Activated naive CD8-positive, alpha-beta T cell treated with anti-CD3 and anti-CD28 coated beads, Interleukin-2, amount 50 U/mL, for 24 hours (primary cell): ENCODE data around the gene ARMC9.
"Not testable (repeated sequence)": the region's sequence is repeated elsewhere in the genome, so short reads cannot be mapped to it uniquely, and the experiment has no call there.

Experiments
- ATAC-seq: fragments of 150-1000 bp; cut with Tn5 transposase; one replicate; pipeline ENCODE4 v1.10.0; 2021
- DNase-seq: peaks from one replicate; pipeline ENCODE4 v3.0.0; 2021
- H3K27ac Mint-ChIP-seq: one replicate; pipeline ENCODE4 v1.8.0; 2021; ENCODE audit warnings: mild to moderate bottlenecking, mixed read lengths
- H3K27me3 Mint-ChIP-seq: one replicate; pipeline ENCODE4 v1.8.0; 2021; ENCODE audit warnings: mixed read lengths
- H3K36me3 Mint-ChIP-seq: one replicate; pipeline ENCODE4 v1.8.0; 2021; ENCODE audit warnings: low read depth, mixed read lengths
- H3K4me1 Mint-ChIP-seq: one replicate; pipeline ENCODE4 v1.8.0; 2021; ENCODE audit warnings: mixed read lengths
- H3K4me3 Mint-ChIP-seq: one replicate; pipeline ENCODE4 v1.8.0; 2021; ENCODE audit warnings: mild to moderate bottlenecking, moderate library complexity, mixed read lengths
- H3K9me3 Mint-ChIP-seq: one replicate; pipeline ENCODE4 v1.8.0; 2021; ENCODE audit warnings: mixed read lengths

ARMC9 gene

DNA sequence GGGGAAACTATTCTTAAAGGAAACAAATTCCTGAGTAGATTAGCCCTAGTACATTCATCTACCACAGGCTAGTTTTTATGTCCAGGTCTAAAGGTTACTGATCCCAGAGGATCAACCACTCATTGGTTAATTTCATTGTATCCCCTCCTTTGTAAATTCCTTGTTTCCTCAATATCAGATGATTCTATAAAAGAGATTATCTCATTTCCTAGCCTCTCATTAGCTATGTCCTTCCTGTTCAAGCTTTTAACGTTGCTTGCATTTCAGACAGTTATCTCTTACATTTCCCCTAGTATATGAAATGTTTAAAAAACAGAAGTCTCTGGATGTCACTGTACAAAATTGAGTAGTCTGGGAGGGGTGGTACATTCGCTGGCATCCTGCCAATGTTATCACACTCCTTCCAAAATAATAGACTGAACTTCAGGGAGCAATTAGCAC, 24.2 kb upstream of the ARMC9 start:
- Mint-ChIP-seq H3K27me3 (no peaks in the 10 kb centered on the region), H3K27ac (no peak overlapping the region), H3K4me3 (no peak overlapping the region), H3K36me3 (peaks cover 51% of the 10 kb centered on the region), H3K9me3 (no peaks in the 10 kb centered on the region), H3K4me1 (peaks cover 21% of the 10 kb centered on the region)
- no peak for DNase-seq
- ATAC-seq: no peak

DNA sequence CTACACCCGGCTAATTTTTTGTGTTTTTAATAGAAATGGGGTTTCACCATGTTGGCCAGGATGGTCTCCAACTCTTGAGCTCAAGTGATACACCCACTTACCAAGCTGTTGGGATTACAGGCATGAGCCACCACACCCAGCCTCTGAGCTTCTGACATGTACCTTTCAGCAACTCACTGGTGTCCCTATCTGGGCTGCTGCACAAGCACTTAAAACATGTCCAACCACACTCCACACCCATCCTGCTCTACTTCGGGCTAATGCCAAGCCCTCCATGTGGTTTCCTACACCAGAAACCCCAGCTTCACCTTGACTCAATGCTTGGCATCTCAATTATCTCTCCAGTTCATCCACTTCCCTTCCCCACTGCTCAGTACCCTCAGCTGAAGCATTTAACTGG, 22.4 kb upstream of the ARMC9 start:
- Mint-ChIP-seq H3K27ac (peak overlapping the region; percentile 21), H3K4me3 (no peak overlapping the region)
- DNase-seq: no peak

DNA sequence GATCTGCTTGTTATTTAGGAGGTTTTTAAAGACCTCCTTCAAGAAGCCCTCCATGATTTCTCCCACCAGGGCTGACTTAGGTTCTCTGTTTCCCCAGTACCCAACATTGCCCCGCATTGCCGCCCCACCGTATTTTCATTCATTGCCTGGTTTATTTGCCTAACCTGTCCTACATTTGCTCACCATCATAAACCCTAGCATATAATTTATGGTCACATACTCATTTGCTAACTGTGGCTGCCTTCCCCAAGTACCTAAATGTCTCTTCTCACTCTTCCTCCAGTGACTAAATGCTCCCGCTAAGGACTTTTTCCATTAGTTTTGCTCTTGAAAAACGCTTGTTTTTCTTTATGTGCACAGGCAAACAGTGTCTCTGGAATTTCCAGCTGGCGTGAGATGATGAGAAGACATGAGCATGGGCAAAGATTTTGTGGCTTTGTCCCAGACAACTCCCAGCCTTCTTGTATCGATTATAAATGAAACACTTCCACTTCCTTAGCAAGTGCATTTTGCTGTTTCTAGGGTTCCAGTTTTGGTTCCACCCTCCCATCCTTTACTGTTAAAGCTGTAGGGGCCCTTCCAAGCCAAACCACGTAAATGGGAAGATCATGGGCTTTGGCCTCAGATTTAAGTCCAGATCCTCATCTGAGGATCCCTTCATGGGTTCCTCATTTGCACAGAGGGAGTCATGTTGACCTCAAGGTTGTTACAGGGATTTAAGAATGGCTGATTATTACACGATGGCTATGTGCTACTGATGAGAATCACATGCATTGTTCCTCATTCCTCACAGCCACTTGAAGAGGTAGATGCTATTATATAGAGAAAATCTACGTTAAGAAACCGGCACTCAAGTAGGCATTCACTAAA, 21.0 kb upstream of the ARMC9 start:
- Mint-ChIP-seq H3K4me3 (no peak overlapping the region), H3K4me1 (peaks cover 32% of the 10 kb centered on the region), H3K9me3 (no peaks in the 10 kb centered on the region), H3K36me3 (peaks cover 26% of the 10 kb centered on the region), H3K27me3 (no peaks in the 10 kb centered on the region), H3K27ac (peak overlapping the region; percentile 63)
- DNase-seq: no peak
- ATAC-seq: peak; percentile 34

More for the DNA sequence above, 22.4 kb upstream of the ARMC9 start:
- no peak for ATAC-seq
- Mint-ChIP-seq H3K36me3 (peaks cover 34% of the 10 kb centered on the region), H3K4me1 (peaks cover 32% of the 10 kb centered on the region), H3K9me3 (no peaks in the 10 kb centered on the region), H3K27me3 (no peaks in the 10 kb centered on the region)

DNA sequence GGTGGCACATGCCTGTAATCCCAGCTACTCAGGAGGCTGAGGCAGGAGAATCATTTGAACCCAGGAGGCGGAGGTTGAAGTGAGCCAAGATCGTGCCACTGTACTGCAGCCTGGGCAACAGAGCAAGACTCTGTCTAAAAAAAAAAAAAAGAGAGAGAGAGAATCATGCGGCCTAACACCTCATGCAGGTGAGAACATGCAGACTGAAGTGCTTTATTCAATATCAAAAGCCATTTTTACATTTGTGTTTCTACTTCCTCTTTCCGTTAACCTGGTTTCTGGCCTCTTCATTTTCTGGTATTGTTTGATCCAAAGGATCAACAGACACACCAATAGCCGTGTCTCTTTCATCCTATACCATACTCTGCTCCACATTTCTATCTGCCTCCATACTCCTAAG, 19.6 kb upstream of the ARMC9 start:
- not testable (repeated sequence) for DNase-seq, ATAC-seq, H3K27me3 Mint-ChIP-seq, H3K9me3 Mint-ChIP-seq, H3K27ac Mint-ChIP-seq, H3K4me3 Mint-ChIP-seq
- H3K36me3 Mint-ChIP-seq: peaks cover 20% of the 10 kb centered on the region
- H3K4me1 Mint-ChIP-seq: peaks cover 32% of the 10 kb centered on the region

DNA sequence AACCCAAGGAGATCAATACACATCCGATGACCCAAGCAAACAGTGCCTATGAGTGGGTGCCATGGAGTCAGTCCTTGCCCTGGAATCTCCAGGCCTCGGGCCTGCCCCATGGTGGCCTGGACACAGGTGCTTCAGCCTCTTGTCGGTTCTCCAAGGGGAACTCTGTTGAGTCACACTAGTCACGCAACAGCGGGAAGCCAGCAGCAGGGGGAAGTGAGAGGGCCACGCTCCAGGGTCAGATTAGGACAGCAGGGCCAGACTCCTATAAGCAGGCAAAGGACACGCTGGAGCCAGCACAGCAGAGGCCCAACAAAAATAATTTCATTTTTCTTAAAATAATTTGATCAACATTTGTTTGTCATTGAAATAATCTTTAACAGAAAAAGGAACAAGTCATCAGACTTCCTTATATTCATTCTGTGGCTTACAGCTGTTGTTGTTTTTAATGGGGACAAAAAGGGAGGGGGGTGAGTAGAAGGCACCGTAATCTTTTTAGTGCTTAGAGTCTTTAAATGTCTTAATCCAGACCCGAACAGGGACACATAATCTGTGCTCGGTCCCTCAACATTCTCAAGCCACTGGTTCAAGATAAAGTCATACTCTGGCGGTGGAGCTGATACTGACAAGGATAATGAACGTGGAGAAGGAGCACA, 16.4 kb upstream of the ARMC9 start:
- H3K9me3 Mint-ChIP-seq: no peaks in the 10 kb centered on the region
- H3K4me1 Mint-ChIP-seq: peaks cover 25% of the 10 kb centered on the region
- ATAC-seq (no peak), DNase-seq (no peak)
- H3K36me3 Mint-ChIP-seq: peaks cover 2% of the 10 kb centered on the region
- H3K27me3 Mint-ChIP-seq: no peaks in the 10 kb centered on the region
- H3K27ac Mint-ChIP-seq: peak overlapping the region; percentile 14
- no peak overlapping the region for H3K4me3 Mint-ChIP-seq

DNA sequence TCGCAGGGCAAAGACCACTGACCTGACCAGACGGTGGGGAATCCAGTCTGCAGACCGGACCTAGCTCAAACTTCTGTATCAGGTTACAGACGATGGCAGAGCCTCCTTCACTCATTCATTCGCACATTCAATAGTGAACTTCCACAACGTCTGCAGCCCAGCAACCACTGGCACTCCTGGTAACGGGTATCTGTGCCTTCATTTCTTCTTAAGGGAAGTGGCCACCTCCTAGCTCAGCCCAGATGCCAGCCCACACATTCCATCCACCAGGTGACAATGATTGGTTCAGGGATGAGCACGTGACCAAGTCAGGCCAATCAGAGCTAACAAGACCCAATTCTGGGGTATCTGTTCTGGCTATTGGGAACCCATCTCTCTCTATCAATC, 15.9 kb upstream of the ARMC9 start:
- Mint-ChIP-seq H3K4me3 (no peak overlapping the region), H3K27me3 (no peaks in the 10 kb centered on the region), H3K9me3 (no peaks in the 10 kb centered on the region), H3K36me3 (no peaks in the 10 kb centered on the region), H3K27ac (peak overlapping the region; percentile 4), H3K4me1 (peaks cover 20% of the 10 kb centered on the region)
- DNase-seq (no peak), ATAC-seq (no peak)

DNA sequence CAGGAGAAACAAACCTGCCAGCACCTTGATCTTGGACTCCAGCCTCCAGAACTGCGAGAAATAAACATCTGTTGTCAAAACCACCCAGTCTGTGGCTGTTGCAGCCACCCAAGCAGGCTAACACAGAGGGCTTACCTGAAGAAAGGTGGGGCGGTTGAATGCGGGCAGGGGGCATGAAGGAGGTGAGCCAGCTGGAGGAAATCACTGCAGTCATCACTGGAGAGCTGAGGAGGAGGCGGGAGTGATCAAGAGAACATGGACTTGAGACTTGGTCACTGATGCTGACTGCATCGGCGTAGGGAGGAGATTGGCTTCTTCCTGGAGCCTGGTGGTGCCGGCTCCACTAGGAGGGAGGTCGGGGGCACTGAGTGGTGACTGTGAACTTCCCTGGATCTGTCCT, 14.6 kb upstream of the ARMC9 start:
- no peaks in the 10 kb centered on the region for H3K36me3 Mint-ChIP-seq
- H3K4me1 Mint-ChIP-seq: peaks cover 16% of the 10 kb centered on the region
- H3K9me3 Mint-ChIP-seq: no peaks in the 10 kb centered on the region
- H3K4me3 Mint-ChIP-seq: no peak overlapping the region
- peaks cover 7% of the 10 kb centered on the region for H3K27me3 Mint-ChIP-seq
- ATAC-seq (no peak), DNase-seq (no peak)
- no peak overlapping the region for H3K27ac Mint-ChIP-seq

DNA sequence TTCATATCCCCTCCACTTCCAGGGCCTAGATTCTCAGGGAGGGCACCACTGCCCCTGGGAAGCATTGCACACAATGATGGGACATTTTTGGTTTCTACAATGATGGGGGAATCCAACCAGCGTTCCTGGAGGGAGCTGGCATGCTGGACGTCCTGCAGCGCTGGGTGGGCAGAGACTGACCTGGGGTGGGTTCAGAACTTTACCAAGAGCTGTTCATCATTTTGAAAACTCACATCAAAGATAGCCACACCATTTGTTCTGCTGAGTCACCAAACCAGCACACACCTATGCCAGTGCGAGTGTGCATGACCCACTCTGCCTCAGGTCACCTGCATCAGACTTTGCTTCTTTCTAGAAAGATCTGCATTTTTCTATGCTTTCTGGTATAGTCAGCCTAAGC, 14.1 kb upstream of the ARMC9 start:
- Mint-ChIP-seq H3K9me3 (no peaks in the 10 kb centered on the region), H3K27me3 (peaks cover 11% of the 10 kb centered on the region), H3K27ac (no peak overlapping the region), H3K4me3 (no peak overlapping the region), H3K36me3 (no peaks in the 10 kb centered on the region), H3K4me1 (peaks cover 14% of the 10 kb centered on the region)
- no peak for DNase-seq
- ATAC-seq: no peak

DNA sequence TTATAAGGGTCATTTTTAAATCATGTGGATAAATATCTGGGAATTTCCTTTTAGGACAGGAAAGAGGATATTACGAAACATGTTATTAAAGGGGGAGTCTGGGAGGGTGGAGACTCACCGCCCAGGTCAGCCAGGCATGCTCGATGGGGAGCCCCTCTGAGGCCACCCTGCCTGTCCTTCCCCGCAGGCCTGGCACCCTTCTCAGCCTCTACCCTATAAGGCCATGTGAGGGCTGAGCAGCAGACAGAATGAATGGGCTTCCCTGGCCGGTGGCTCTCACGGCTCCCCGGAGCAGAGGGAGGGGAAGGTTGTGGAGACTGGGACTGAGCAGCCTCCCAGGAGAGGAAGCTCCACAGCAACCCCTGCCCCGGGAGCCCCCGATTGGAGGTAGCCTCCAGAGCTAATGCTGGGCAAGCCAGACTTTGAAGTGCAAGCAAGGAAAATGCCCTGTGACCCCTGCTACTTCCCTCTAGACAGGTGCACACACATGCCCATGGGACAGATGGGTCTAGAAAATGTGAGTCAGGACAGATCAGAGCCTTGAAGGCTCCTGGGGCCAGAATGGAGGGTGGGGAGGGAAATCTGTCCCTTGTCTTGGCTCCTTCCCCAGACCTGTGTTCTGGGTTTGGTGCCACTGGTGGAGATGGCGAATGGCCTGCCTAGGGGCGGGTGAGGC, 13.2 kb upstream of the ARMC9 start:
- Mint-ChIP-seq H3K27me3 (peaks cover 17% of the 10 kb centered on the region), H3K36me3 (no peaks in the 10 kb centered on the region), H3K4me1 (peaks cover 6% of the 10 kb centered on the region), H3K9me3 (no peaks in the 10 kb centered on the region), H3K27ac (no peak overlapping the region), H3K4me3 (no peak overlapping the region)
- ATAC-seq (no peak), DNase-seq (no peak)

DNA sequence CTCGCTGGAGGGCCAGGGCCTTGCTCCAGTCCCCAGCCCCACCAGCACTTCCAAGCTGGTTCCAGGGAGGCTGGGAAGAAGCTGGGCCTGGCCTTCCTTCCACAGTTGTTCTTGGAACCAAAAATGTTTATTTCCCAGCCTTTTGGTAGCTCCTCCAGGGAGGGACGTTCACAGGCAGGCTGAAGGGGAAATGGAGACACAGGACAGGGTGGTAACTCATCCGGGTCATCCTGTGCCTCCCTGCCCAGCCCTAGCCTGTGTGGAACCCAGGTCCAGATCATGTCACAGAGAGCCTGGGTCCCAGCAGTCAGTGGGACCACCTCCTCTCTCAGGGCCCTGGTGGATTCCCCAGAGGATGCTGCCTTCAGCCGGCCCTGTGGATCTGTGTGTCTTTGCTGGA, 12.5 kb upstream of the ARMC9 start:
- no peak overlapping the region for H3K27ac Mint-ChIP-seq
- H3K4me1 Mint-ChIP-seq: peaks cover under 1% of the 10 kb centered on the region
- no peaks in the 10 kb centered on the region for H3K9me3 Mint-ChIP-seq
- no peaks in the 10 kb centered on the region for H3K36me3 Mint-ChIP-seq
- ATAC-seq (no peak), DNase-seq (no peak)
- peaks cover 21% of the 10 kb centered on the region for H3K27me3 Mint-ChIP-seq
- H3K4me3 Mint-ChIP-seq: no peak overlapping the region

DNA sequence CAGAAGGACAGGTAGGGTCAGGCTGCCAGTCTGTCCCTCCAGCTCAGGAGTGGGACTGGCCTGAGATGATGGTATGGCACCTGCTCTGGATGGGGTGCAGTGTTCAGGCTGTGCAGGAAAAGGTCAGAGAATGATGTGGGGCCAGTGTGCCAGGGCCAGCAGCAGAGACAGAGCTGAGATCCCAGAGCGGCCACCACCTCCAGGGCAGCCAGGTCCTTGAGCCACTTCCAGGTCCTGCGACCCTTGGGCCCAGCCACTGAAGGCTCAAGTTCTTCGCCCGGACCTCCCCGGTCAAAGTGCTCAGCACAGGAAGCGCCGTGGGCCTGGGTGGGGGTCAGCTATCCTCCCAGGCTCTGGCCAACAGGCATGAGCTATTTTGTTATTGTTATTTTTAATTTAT, 12.1 kb upstream of the ARMC9 start:
- DNase-seq (no peak), ATAC-seq (no peak)
- H3K36me3 Mint-ChIP-seq: no peaks in the 10 kb centered on the region
- H3K9me3 Mint-ChIP-seq: no peaks in the 10 kb centered on the region
- H3K27ac Mint-ChIP-seq: no peak overlapping the region
- peaks cover 21% of the 10 kb centered on the region for H3K27me3 Mint-ChIP-seq
- H3K4me3 Mint-ChIP-seq: no peak overlapping the region
- no peaks in the 10 kb centered on the region for H3K4me1 Mint-ChIP-seq

DNA sequence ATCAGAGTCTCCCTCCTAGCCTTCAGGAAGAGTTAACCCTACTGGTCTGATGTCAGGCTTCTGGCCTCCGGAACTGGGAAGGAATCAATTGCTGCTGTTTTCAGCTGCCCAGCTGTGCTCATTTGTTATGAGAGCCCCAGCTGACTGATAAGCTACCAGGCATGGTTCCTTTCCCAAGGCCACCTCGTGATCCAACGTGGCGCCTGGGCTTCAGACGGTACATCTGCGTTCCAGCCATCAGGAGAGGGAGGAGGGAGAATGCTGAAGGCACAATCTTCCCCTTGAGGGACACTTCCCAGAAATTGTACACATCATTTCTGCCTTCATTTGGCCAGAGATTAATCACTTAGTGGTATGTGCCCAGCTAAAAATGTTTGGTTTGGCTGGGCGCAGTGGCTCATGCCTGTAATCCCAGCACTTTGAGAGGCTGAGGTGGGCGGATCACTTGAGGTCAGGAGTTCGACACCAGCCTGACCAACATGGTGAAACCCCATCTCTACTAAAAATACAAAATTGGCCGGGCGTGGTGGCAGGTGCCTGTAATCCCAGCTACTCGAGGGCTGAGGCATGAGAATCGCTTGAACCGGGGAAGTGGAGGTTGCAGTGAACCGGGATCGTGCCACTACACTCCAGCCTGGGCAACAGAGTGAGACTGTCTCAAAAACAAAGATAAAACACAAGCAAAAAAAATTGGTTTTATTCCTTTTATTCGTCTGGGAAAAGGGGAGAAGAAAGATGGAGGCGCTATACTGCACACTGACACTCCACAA, 10.5 kb upstream of the ARMC9 start:
- DNase-seq (no peak), ATAC-seq (no peak)
- Mint-ChIP-seq H3K4me3 (no peak overlapping the region), H3K27ac (no peak overlapping the region), H3K4me1 (no peaks in the 10 kb centered on the region), H3K9me3 (no peaks in the 10 kb centered on the region), H3K27me3 (peaks cover 31% of the 10 kb centered on the region), H3K36me3 (no peaks in the 10 kb centered on the region)

DNA sequence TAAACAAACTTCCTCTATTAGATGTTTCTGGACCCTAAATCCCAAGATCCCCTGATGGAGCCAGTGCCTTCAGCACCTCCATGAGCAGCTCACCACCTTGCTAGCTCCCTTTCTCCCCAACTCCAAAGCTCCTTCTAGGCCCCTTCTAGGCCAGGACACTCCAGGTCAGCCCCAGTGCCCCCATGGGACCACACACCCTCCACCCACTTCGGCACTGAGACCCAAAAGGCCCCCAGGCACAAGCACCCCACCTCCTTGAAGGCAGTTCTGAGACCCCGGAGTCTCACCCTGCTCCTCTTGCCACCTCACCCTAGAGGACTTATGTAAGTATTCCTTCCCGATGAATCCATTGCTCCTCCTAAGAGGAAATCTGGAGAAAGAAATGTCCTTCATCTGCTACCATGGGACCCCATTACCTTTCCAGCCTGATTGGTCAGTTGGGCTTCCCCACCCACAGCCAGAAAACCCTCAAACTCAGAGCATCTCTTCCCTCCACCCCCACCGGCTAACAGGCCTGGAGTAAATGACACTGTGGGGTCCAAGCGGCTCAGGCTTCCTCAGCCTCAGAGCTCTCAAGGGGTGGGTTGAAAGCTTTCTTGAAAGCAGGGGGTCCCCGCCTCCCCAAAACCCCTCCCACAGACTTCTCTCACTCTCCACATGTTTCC, 9.8 kb upstream of the ARMC9 start:
- Mint-ChIP-seq H3K36me3 (no peaks in the 10 kb centered on the region), H3K27me3 (peaks cover 34% of the 10 kb centered on the region), H3K27ac (no peak overlapping the region), H3K4me1 (no peaks in the 10 kb centered on the region), H3K9me3 (no peaks in the 10 kb centered on the region), H3K4me3 (no peak overlapping the region)
- DNase-seq (no peak), ATAC-seq (no peak)

DNA sequence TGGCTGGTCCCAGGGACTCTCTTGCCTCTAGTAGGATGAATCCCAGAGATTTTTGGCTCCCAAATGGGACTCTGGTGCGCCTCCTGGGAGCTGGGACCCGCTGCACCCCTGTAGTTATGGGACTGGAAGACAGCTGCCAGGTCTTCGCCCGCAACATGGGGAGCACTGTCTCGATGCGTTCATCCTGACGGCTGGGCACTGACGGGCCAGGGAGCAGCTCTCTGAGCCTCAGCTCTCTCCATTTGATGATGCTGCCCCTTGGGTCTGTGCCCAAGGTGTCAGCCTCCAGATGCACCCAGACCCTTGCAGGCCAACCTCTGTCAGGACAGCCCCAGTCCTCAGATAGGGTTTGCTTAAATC, 9.3 kb upstream of the ARMC9 start:
- Mint-ChIP-seq H3K36me3 (no peaks in the 10 kb centered on the region), H3K27ac (no peak overlapping the region), H3K4me3 (no peak overlapping the region), H3K4me1 (no peaks in the 10 kb centered on the region), H3K9me3 (no peaks in the 10 kb centered on the region), H3K27me3 (peaks cover 37% of the 10 kb centered on the region)
- no peak for DNase-seq
- no peak for ATAC-seq
